WTC11 (cell line): ENCODE results near the gene LRRFIP1. TPM values are rescaled to one million over a fixed set of nuclear protein-coding genes. Genes with fewer than 3 reads are reported as not detected.

Experiments used
- ATAC-seq: fragments of 200-7000 bp; cut with Tn5 transposase; 2 replicates; pipeline ENCODE4 v1.10.0; 2021; ENCODE audit warnings: mild to moderate bottlenecking, moderate library complexity
- CTCF ChIA-PET: fragments of 300-600 bp; sonication (Branson Sonifier 250); formaldehyde crosslinking; loops from one replicate; lab custom pipeline; 2021; ENCODE audit warnings: antibody characterized with exemption; lab: Charles Lee
- POLR2A ChIA-PET: fragments of 350-600 bp; sonication (Branson Sonifier 250); formaldehyde crosslinking; loops from one replicate; lab custom pipeline; 2021; ENCODE audit warnings: antibody characterized with exemption; lab: Charles Lee
- DNase-seq: peaks from one replicate; pipeline ENCODE4 v3.0.0; 2021; ENCODE audit warnings: low spot score
- H3K27ac Mint-ChIP-seq: 2 replicates; pipeline ENCODE4 v1.8.0; 2021; ENCODE audit warnings: mixed read lengths
- H3K27me3 Mint-ChIP-seq: 2 replicates; pipeline ENCODE4 v1.8.0; 2021; ENCODE audit warnings: low read depth, mild to moderate bottlenecking, moderate library complexity, mixed read lengths
- H3K36me3 Mint-ChIP-seq: 2 replicates; pipeline ENCODE4 v1.8.0; 2021; ENCODE audit warnings: mixed read lengths
- H3K4me1 Mint-ChIP-seq: 2 replicates; pipeline ENCODE4 v1.8.0; 2022; ENCODE audit warnings: mixed read lengths
- H3K4me3 Mint-ChIP-seq: 2 replicates; pipeline ENCODE4 v1.8.0; 2021; ENCODE audit warnings: mild to moderate bottlenecking, moderate library complexity, mixed read lengths
- H3K9me3 Mint-ChIP-seq: 2 replicates; pipeline ENCODE4 v1.8.0; 2021; ENCODE audit warnings: mixed read lengths
- CREB1 ChIP-seq: sonication (generic); formaldehyde crosslinking; IDR thresholded peaks from 2 replicates; pipeline ENCODE4 v1.8.0; 2023; ENCODE audit warnings: mild to moderate bottlenecking, missing genetic modification reagents
- ELF4 ChIP-seq: sonication (generic); formaldehyde crosslinking; IDR thresholded peaks from 2 replicates; pipeline ENCODE4 v1.8.1; 2022; ENCODE audit warnings: low read depth, mild to moderate bottlenecking, moderate library complexity, missing genetic modification reagents
- GTF2I ChIP-seq: fragments of 250-450 bp; sonication (Bioruptor Pico); conservative IDR thresholded peaks from 2 replicates; pipeline ENCODE4 v1.4.0; 2021; ENCODE audit warnings: mild to moderate bottlenecking
- IRF2 ChIP-seq: sonication (generic); formaldehyde crosslinking; IDR thresholded peaks from 2 replicates; pipeline ENCODE4 v1.8.0; 2022; ENCODE audit warnings: low read depth, missing genetic modification reagents, borderline replicate concordance
- KAT7 ChIP-seq: sonication (generic); formaldehyde crosslinking; IDR thresholded peaks from 2 replicates; pipeline ENCODE4 v1.8.1; 2023; ENCODE audit warnings: missing genetic modification reagents, mild to moderate bottlenecking, borderline replicate concordance
- MYBL2 ChIP-seq: sonication (generic); formaldehyde crosslinking; IDR thresholded peaks from 2 replicates; pipeline ENCODE4 v1.8.1; 2023; ENCODE audit warnings: mild to moderate bottlenecking, moderate library complexity, missing genetic modification reagents
- NFATC4 ChIP-seq: fragments of 250-450 bp; sonication (Bioruptor Pico); IDR thresholded peaks from 2 replicates; pipeline ENCODE4 v1.9.0; 2021; ENCODE audit warnings: mild to moderate bottlenecking
- NFYB ChIP-seq: sonication (generic); formaldehyde crosslinking; conservative IDR thresholded peaks from 2 replicates; pipeline ENCODE4 v1.8.0; 2022; ENCODE audit warnings: low read depth, missing genetic modification reagents
- RELA ChIP-seq: sonication (generic); formaldehyde crosslinking; IDR thresholded peaks from 2 replicates; pipeline ENCODE4 v1.8.1; 2022; ENCODE audit warnings: missing genetic modification reagents, mild to moderate bottlenecking, borderline replicate concordance
- SMAD3 ChIP-seq: sonication (generic); formaldehyde crosslinking; IDR thresholded peaks from 2 replicates; pipeline ENCODE4 v1.8.0; 2022; ENCODE audit warnings: missing genetic modification reagents, mild to moderate bottlenecking, borderline replicate concordance
- TCF7 ChIP-seq: sonication (generic); formaldehyde crosslinking; IDR thresholded peaks from 2 replicates; pipeline ENCODE4 v1.8.0; 2022; ENCODE audit warnings: mild to moderate bottlenecking, low read depth, missing genetic modification reagents, moderate library complexity
- TEAD4 ChIP-seq: sonication (generic); formaldehyde crosslinking; IDR thresholded peaks from 2 replicates; pipeline ENCODE4 v1.8.0; 2022; ENCODE audit warnings: mild to moderate bottlenecking, missing genetic modification reagents
- TP53 ChIP-seq: sonication (generic); formaldehyde crosslinking; IDR thresholded peaks from 2 replicates; pipeline ENCODE4 v1.8.1; 2023; ENCODE audit warnings: mild to moderate bottlenecking, missing genetic modification reagents
- ZNF219 ChIP-seq: sonication (generic); formaldehyde crosslinking; IDR thresholded peaks from 2 replicates; pipeline ENCODE4 v1.8.0; 2023; ENCODE audit warnings: missing genetic modification reagents, mild to moderate bottlenecking, borderline replicate concordance
- ZNF396 ChIP-seq: fragments of 250-450 bp; sonication (Bioruptor Pico); IDR thresholded peaks from 2 replicates; pipeline ENCODE4 v1.8.0; 2021; ENCODE audit warnings: mild to moderate bottlenecking, moderate library complexity, borderline replicate concordance
- total RNA-seq: library from RNA; stranded (reverse); gene quantifications from 3 replicates; pipeline ENCODE4 v1.2.3, GENCODE V29; 2021
- TF ChIP-seq, protein P1 (sequence below): fragments of 250-450 bp; sonication (Bioruptor Pico); conservative IDR thresholded peaks from 2 replicates; pipeline ENCODE4 v1.9.0; 2021; ENCODE audit warnings: mild to moderate bottlenecking
- TF ChIP-seq, protein P2 (sequence below): fragments of 250-450 bp; sonication (Bioruptor Pico); IDR thresholded peaks from 2 replicates; pipeline ENCODE4 v1.9.0; 2021; ENCODE audit warnings: mild to moderate bottlenecking
- TF ChIP-seq, protein P3 (sequence below): fragments of 250-450 bp; sonication (Bioruptor Pico); IDR thresholded peaks from 2 replicates; pipeline ENCODE4 v1.9.0; 2021; ENCODE audit warnings: moderate library complexity, mild to moderate bottlenecking, inconsistent platforms, borderline replicate concordance
- TF ChIP-seq, protein P4 (sequence below): fragments of 250-450 bp; sonication (Bioruptor Pico); IDR thresholded peaks from 2 replicates; pipeline ENCODE4 v2.1.2; 2022; ENCODE audit warnings: mild to moderate bottlenecking, moderate library complexity
- TF ChIP-seq, protein P5 (sequence below): sonication (generic); formaldehyde crosslinking; IDR thresholded peaks from 2 replicates; pipeline ENCODE4 v1.8.1; 2023; ENCODE audit warnings: mild to moderate bottlenecking, missing genetic modification reagents
- TF ChIP-seq, protein P6 (sequence below): fragments of 250-450 bp; sonication (Bioruptor Pico); IDR thresholded peaks from 2 replicates; pipeline ENCODE4 v1.9.0; 2021; ENCODE audit warnings: mild to moderate bottlenecking, borderline replicate concordance

The LRRFIP1 gene
- total RNA-seq, 1 experiment from 2014 or later: 88.4 TPM

DNA sequence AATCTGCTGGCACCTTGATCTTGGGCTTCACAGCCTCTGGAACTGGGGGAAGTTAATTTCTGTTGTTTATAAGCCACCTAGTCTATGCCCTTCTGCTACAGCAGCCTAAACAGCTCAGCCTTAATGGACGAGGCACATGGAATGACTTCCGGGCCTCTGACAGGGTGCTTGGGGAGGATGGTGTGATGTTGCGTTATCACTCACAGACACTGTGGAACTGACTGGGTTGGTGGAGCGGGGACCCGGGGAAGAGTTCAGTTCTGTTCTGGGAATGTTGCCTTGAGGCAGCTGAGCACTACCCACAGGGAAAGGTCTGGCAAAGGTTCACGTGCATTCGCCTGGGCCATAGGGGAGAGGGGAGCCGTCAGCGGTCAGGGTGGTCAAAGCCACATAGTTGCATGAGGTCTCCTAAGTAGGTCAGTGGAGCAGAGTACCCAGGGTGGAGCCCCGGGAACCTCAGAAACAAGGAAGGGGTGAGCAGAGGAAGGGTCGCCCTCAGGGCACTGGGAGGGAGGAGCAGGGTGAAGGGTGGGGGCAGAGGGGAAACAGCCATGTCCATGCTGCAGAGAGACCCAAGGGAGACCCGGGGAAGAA lies 36.2 kb downstream of the LRRFIP1 start (continued):
- TF ChIP-seq ELF4 (CRISPR knock-in tag): no peak

DNA sequence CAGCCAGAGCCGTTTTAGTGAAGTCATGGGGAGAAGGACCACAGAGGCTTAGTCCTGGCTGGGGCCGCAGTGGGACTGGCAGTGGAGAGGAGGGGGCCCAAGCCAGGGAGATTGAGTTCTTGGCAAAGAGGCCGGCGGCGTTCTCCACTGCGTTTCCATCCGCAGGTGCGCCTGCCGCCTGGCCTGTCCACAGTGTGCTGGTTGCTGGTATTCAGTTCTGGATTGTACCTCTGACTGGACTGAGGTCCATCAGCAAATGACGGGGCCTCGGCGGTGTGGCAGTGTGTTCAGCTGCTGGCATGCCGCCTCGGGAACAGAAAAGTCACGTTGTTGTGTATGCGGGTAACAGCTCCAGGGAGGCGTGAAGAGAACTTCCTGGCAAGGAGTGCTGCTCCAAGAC lies 36.8 kb downstream of the LRRFIP1 start:
- no peak for DNase-seq
- POLR2A ChIA-PET: no interaction called here
- Mint-ChIP-seq H3K27me3 (no peaks in the 10 kb centered on the region), H3K9me3 (no peaks in the 10 kb centered on the region), H3K36me3 (no peaks in the 10 kb centered on the region), H3K4me1 (peaks cover 66% of the 10 kb centered on the region), H3K4me3 (no peak overlapping the region), H3K27ac (no peak overlapping the region)
- no peak for ATAC-seq
- CTCF ChIA-PET: interaction anchor here (1.4 to 2.0 kb wide), 2 partner anchors 9 to 151 kb away, joined by 3 to 9 read pairs; no protein-coding TSS in a partner anchor
- TF ChIP-seq, protein P1, sequence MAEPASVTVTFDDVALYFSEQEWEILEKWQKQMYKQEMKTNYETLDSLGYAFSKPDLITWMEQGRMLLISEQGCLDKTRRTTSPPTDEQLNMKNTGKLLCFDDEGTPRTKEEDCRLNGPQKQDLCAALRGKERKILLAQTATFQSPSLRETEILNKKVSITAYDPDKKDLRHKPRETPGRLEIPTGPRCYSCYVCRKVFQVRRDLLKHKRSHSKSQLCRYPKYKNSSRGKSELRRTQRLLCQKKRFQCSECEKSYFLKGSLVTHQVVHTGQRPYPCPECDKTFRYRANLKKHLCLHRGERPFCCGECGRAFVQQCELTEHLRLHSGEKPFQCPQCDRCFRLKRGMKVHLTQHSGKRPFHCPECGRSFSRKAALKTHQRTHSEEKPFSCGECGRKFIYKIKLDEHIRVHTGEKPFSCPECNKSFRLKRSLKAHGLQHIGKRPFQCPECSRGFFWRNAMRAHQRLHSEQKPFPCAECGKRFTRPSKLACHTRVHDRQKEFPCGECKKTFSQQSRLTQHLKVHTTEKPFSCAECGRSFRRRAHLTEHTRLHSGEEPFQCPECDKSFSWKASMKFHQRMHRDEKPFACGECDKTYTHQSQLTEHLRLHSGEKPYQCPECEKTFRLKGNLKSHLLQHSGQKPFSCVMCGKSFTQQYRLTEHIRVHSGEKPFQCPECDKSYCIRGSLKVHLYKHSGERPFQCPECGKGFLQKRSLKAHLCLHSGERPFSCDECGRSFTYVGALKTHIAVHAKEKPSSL (CRISPR knock-in tag): no peak
- TF ChIP-seq TCF7 (CRISPR knock-in tag): no peak
- no peak for TF ChIP-seq IRF2 (CRISPR knock-in tag)
- TF ChIP-seq, protein P2, sequence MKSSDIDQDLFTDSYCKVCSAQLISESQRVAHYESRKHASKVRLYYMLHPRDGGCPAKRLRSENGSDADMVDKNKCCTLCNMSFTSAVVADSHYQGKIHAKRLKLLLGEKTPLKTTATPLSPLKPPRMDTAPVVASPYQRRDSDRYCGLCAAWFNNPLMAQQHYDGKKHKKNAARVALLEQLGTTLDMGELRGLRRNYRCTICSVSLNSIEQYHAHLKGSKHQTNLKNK (CRISPR knock-in tag): no peak
- no peak for TF ChIP-seq RELA (CRISPR knock-in tag)
- TF ChIP-seq, protein P3, sequence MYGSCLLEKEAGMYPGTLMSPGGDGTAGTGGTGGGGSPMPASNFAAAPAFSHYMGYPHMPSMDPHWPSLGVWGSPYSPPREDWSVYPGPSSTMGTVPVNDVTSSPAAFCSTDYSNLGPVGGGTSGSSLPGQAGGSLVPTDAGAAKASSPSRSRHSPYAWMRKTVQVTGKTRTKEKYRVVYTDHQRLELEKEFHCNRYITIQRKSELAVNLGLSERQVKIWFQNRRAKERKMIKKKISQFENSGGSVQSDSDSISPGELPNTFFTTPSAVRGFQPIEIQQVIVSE: no peak
- TF ChIP-seq NFATC4 (CRISPR knock-in tag): no peak
- no peak for TF ChIP-seq ZNF396 (CRISPR knock-in tag)
- TF ChIP-seq KAT7: no peak
- TF ChIP-seq SMAD3 (CRISPR knock-in tag): no peak
- TF ChIP-seq, protein P4, sequence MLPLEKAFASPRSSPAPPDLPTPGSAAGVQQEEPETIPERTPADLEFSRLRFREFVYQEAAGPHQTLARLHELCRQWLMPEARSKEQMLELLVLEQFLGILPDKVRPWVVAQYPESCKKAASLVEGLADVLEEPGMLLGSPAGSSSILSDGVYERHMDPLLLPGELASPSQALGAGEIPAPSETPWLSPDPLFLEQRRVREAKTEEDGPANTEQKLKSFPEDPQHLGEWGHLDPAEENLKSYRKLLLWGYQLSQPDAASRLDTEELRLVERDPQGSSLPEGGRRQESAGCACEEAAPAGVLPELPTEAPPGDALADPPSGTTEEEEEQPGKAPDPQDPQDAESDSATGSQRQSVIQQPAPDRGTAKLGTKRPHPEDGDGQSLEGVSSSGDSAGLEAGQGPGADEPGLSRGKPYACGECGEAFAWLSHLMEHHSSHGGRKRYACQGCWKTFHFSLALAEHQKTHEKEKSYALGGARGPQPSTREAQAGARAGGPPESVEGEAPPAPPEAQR (CRISPR knock-in tag): no peak
- TF ChIP-seq, protein P5, sequence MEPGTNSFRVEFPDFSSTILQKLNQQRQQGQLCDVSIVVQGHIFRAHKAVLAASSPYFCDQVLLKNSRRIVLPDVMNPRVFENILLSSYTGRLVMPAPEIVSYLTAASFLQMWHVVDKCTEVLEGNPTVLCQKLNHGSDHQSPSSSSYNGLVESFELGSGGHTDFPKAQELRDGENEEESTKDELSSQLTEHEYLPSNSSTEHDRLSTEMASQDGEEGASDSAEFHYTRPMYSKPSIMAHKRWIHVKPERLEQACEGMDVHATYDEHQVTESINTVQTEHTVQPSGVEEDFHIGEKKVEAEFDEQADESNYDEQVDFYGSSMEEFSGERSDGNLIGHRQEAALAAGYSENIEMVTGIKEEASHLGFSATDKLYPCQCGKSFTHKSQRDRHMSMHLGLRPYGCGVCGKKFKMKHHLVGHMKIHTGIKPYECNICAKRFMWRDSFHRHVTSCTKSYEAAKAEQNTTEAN (CRISPR knock-in tag): no peak
- no peak for TF ChIP-seq CREB1 (CRISPR knock-in tag)
- TF ChIP-seq TEAD4: no peak
- no peak for TF ChIP-seq TP53 (CRISPR knock-in tag)
- no peak for TF ChIP-seq NFYB
- TF ChIP-seq GTF2I: no peak

DNA sequence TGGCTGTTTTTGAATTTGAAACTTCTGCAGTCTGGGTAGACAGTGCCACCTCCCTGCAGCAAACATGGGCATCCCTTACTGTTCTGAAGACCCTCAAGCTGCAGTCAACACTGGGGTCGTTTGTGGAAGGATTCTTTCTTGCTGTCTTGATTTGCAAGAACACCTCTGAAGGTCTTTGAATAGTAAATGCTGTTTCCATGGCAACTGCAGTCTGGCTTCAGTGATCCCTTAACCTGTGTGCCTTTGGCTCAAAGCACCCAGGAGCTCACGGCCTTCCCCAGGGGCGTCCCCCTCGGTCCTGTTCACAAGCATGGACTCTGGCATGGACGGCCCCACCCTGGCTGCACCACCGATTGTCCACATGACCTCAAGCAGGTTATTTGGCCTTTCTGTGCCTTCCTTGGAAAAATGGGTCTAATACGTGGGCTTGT lies 38.3 kb downstream of the LRRFIP1 start:
- CTCF ChIA-PET: interaction anchor here (0.6 to 1.0 kb wide), 7 partner anchors 9 to 153 kb away, joined by 3 to 10 read pairs (median 3); no protein-coding TSS in a partner anchor
- H3K4me1 Mint-ChIP-seq: peaks cover 73% of the 10 kb centered on the region
- TF ChIP-seq, protein P6, sequence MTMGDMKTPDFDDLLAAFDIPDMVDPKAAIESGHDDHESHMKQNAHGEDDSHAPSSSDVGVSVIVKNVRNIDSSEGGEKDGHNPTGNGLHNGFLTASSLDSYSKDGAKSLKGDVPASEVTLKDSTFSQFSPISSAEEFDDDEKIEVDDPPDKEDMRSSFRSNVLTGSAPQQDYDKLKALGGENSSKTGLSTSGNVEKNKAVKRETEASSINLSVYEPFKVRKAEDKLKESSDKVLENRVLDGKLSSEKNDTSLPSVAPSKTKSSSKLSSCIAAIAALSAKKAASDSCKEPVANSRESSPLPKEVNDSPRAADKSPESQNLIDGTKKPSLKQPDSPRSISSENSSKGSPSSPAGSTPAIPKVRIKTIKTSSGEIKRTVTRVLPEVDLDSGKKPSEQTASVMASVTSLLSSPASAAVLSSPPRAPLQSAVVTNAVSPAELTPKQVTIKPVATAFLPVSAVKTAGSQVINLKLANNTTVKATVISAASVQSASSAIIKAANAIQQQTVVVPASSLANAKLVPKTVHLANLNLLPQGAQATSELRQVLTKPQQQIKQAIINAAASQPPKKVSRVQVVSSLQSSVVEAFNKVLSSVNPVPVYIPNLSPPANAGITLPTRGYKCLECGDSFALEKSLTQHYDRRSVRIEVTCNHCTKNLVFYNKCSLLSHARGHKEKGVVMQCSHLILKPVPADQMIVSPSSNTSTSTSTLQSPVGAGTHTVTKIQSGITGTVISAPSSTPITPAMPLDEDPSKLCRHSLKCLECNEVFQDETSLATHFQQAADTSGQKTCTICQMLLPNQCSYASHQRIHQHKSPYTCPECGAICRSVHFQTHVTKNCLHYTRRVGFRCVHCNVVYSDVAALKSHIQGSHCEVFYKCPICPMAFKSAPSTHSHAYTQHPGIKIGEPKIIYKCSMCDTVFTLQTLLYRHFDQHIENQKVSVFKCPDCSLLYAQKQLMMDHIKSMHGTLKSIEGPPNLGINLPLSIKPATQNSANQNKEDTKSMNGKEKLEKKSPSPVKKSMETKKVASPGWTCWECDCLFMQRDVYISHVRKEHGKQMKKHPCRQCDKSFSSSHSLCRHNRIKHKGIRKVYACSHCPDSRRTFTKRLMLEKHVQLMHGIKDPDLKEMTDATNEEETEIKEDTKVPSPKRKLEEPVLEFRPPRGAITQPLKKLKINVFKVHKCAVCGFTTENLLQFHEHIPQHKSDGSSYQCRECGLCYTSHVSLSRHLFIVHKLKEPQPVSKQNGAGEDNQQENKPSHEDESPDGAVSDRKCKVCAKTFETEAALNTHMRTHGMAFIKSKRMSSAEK: no peak
- no peak for TF ChIP-seq TCF7 (CRISPR knock-in tag)
- no peak for TF ChIP-seq MYBL2 (CRISPR knock-in tag)
- no peak for TF ChIP-seq CREB1 (CRISPR knock-in tag)
- no peak for TF ChIP-seq ZNF219 (CRISPR knock-in tag)
- TF ChIP-seq, all 79 proteins: peak for 0
- Mint-ChIP-seq H3K4me3 (no peak overlapping the region), H3K9me3 (no peaks in the 10 kb centered on the region), H3K27ac (0 out of 2 replicates have a peak overlapping the region, but pooled peaks have one; percentile 35), H3K27me3 (no peaks in the 10 kb centered on the region), H3K36me3 (no peaks in the 10 kb centered on the region)
- POLR2A ChIA-PET: no interaction called here
- DNase-seq (peak; percentile 48), ATAC-seq (peak; percentile 33)
